ENCODE results near the gene PRPF19. TPM values are rescaled to one million over a fixed set of nuclear protein-coding genes. Genes with fewer than 3 reads are reported as not detected.

The PRPF19 gene
- total RNA-seq, 1 experiment from 2014 or later: 204 TPM

GRCh38 chr11:60874421-60875365 is 31.7 kb downstream of the PRPF19 start:
- no peak for DNase-seq (ENCODE audit: low spot score)
- no peaks in the 10 kb centered on the region for H3K36me3 ChIP-seq (ENCODE audit: insufficient read depth, low read length, poor library complexity, severe bottlenecking)
- H3K27me3 ChIP-seq (replicated peaks; ENCODE audit: insufficient read depth, low read depth, low read length, poor library complexity): no peaks in the 10 kb centered on the region
- no peaks in the 10 kb centered on the region for H3K4me1 ChIP-seq (ENCODE audit: insufficient read depth, low read length, poor library complexity, severe bottlenecking)
- intact Hi-C loops (cut with micrococcal nuclease; ENCODE audit: unreplicated experiment): no loop called here
- H3K27ac ChIP-seq (ENCODE audit: low read depth, low read length, poor library complexity, severe bottlenecking): no peak overlapping the region
- CTCF ChIA-PET: no interaction called here
- H3K9me3 ChIP-seq (ENCODE audit: low read depth, low read length, poor library complexity, severe bottlenecking): no peaks in the 10 kb centered on the region
- no peak overlapping the region for H3K4me3 ChIP-seq (ENCODE audit: low read depth, low read length, poor library complexity, severe bottlenecking)
- no TSS peak for BruUV-seq (replicated peaks)
- POLR2A ChIA-PET (ENCODE audit: low non-redundant PET): no interaction called here
- TF ChIP-seq EZH2 (IDR thresholded peaks at IDR 0.05; ENCODE audit: borderline replicate concordance, low read depth, low read length, poor library complexity, severe bottlenecking) (no peak), CTCF (conservative IDR thresholded peaks at IDR 0.05; ENCODE audit: low read depth, low read length) (no peak)

GRCh38 chr11:60873533-60873932 is 32.9 kb downstream of the PRPF19 start:
- ChIA-PET POLR2A (ENCODE audit: low non-redundant PET) (no interaction called here), CTCF (no interaction called here)
- no peaks in the 10 kb centered on the region for H3K36me3 ChIP-seq (ENCODE audit: insufficient read depth, low read length, poor library complexity, severe bottlenecking)
- H3K27me3 ChIP-seq (replicated peaks; ENCODE audit: insufficient read depth, low read depth, low read length, poor library complexity): no peaks in the 10 kb centered on the region
- H3K27ac ChIP-seq (ENCODE audit: low read depth, low read length, poor library complexity, severe bottlenecking): no peak overlapping the region
- intact Hi-C loops (cut with micrococcal nuclease; ENCODE audit: unreplicated experiment): no loop called here
- no peaks in the 10 kb centered on the region for H3K4me1 ChIP-seq (ENCODE audit: insufficient read depth, low read length, poor library complexity, severe bottlenecking)
- no peak for DNase-seq (ENCODE audit: low spot score)
- no peaks in the 10 kb centered on the region for H3K9me3 ChIP-seq (ENCODE audit: low read depth, low read length, poor library complexity, severe bottlenecking)
- BruUV-seq (replicated peaks): no TSS peak
- no peak overlapping the region for H3K4me3 ChIP-seq (ENCODE audit: low read depth, low read length, poor library complexity, severe bottlenecking)
- TF ChIP-seq CTCF (conservative IDR thresholded peaks at IDR 0.05; ENCODE audit: low read depth, low read length) (no peak), EZH2 (IDR thresholded peaks at IDR 0.05; ENCODE audit: borderline replicate concordance, low read depth, low read length, poor library complexity, severe bottlenecking) (no peak)

- CTCF ChIA-PET: no interaction called here
- Histone ChIP-seq H3K4me1 (ENCODE audit: insufficient read depth, low read length, poor library complexity, severe bottlenecking) (no peaks in the 10 kb centered on the region), H3K9me3 (ENCODE audit: low read depth, low read length, poor library complexity, severe bottlenecking) (no peaks in the 10 kb centered on the region), H3K4me3 (ENCODE audit: low read depth, low read length, poor library complexity, severe bottlenecking) (no peak overlapping the region), H3K27ac (ENCODE audit: low read depth, low read length, poor library complexity, severe bottlenecking) (no peak overlapping the region), H3K27me3 (replicated peaks; ENCODE audit: insufficient read depth, low read depth, low read length, poor library complexity) (no peaks in the 10 kb centered on the region), H3K36me3 (ENCODE audit: insufficient read depth, low read length, poor library complexity, severe bottlenecking) (no peaks in the 10 kb centered on the region)
- no peak for DNase-seq (ENCODE audit: low spot score)
- POLR2A ChIA-PET (ENCODE audit: low non-redundant PET): no interaction called here
- BruUV-seq (replicated peaks): no TSS peak
- TF ChIP-seq EZH2 (IDR thresholded peaks at IDR 0.05; ENCODE audit: borderline replicate concordance, low read depth, low read length, poor library complexity, severe bottlenecking): no peak
- no peak for TF ChIP-seq CTCF (conservative IDR thresholded peaks at IDR 0.05; ENCODE audit: low read depth, low read length)
- intact Hi-C loops (cut with micrococcal nuclease; ENCODE audit: unreplicated experiment): no loop called here
These were observed 33.3 kb downstream of the PRPF19 start for GRCh38 chr11:60872961-60873524.

All from A673 (cell line).